Loucy (cell line): ENCODE results near the gene SLFN11.

Experiments
- H2AFZ ChIP-seq: fragments of 200-600 bp; sonication (generic); 2 replicates; pipeline ENCODE4 v1.6.0; 2016; ENCODE audit warnings: antibody characterized with exemption, mild to moderate bottlenecking, low read length, moderate library complexity
- H3F3A ChIP-seq: fragments of 200-600 bp; 2 replicates; pipeline ENCODE4 v1.6.0; 2016; ENCODE audit warnings: antibody characterized with exemption, low read depth, mild to moderate bottlenecking
- H3K27me3 ChIP-seq: fragments of 200-600 bp; sonication (generic); 2 replicates; pipeline ENCODE4 v1.6.1; 2014; ENCODE audit warnings: low read length, mild to moderate bottlenecking; ENCODE audit not compliant: insufficient read depth, poor library complexity, severe bottlenecking
- H3K36me3 ChIP-seq: fragments of 200-600 bp; sonication (generic); 2 replicates; pipeline ENCODE4 v1.6.1; 2016; ENCODE audit warnings: low read length; ENCODE audit not compliant: insufficient read depth
- H3K4me1 ChIP-seq: fragments of 200-600 bp; sonication (generic); 2 replicates; pipeline ENCODE4 v1.5.1; 2014; ENCODE audit warnings: low read length, mild to moderate bottlenecking; ENCODE audit not compliant: insufficient read depth, poor library complexity, severe bottlenecking
- H3K4me2 ChIP-seq: fragments of 200-600 bp; sonication (generic); 2 replicates; pipeline ENCODE4 v1.6.0; 2014; ENCODE audit warnings: antibody characterized with exemption, low read length, low read depth, mild to moderate bottlenecking; ENCODE audit not compliant: poor library complexity, severe bottlenecking
- H3K4me3 ChIP-seq: fragments of 200-600 bp; sonication (generic); 2 replicates; pipeline ENCODE4 v1.5.1; 2014; ENCODE audit warnings: low read length, mild to moderate bottlenecking, mixed read lengths; ENCODE audit not compliant: poor library complexity, severe bottlenecking
- H3K79me2 ChIP-seq: fragments of 200-600 bp; sonication (generic); 2 replicates; pipeline ENCODE4 v1.6.1; 2014; ENCODE audit warnings: low read length; ENCODE audit not compliant: insufficient read depth
- H3K9ac ChIP-seq: fragments of 200-600 bp; sonication (generic); 2 replicates; pipeline ENCODE4 v1.6.0; 2014; ENCODE audit warnings: mild to moderate bottlenecking, low read depth, low read length, moderate library complexity; ENCODE audit not compliant: poor library complexity, severe bottlenecking
- H3K9me2 ChIP-seq: fragments of 200-600 bp; sonication (generic); replicated peaks from 2 replicates; pipeline ENCODE4 v1.6.1; 2016; ENCODE audit warnings: low read depth, low read length, mixed read lengths
- H3K9me3 ChIP-seq: fragments of 200-600 bp; sonication (generic); 2 replicates; pipeline ENCODE4 v1.6.1; 2014; ENCODE audit warnings: mild to moderate bottlenecking, antibody characterized with exemption, low read length, low read depth; ENCODE audit not compliant: insufficient read depth
- H4K20me1 ChIP-seq: fragments of 200-600 bp; sonication (generic); 2 replicates; pipeline ENCODE4 v1.6.0; 2014; ENCODE audit warnings: antibody characterized with exemption, low read length, mild to moderate bottlenecking; ENCODE audit not compliant: insufficient read depth, poor library complexity, severe bottlenecking
- CTCF ChIP-seq: fragments of 200-600 bp; sonication (generic); conservative IDR thresholded peaks from 2 replicates; pipeline ENCODE4 v1.5.1; 2014; ENCODE audit warnings: mild to moderate bottlenecking, antibody characterized with exemption, low read length
- EZH2phosphoT487 ChIP-seq: fragments of 200-600 bp; IDR thresholded peaks from 2 replicates; pipeline ENCODE4 v1.6.1; 2018; ENCODE audit warnings: antibody characterized with exemption, mild to moderate bottlenecking, moderate library complexity, borderline replicate concordance

Gene SLFN11

GRCh38 chr17:35350493-35350892 is 22.9 kb downstream of the SLFN11 start:
- Histone ChIP-seq H3K4me3 (no peak overlapping the region), H3K9me2 (no peaks in the 10 kb centered on the region), H3K79me2 (0 out of 2 replicates have a peak, but pooled peaks cover 6% of the 10 kb centered on the region), H3K9ac (no peak overlapping the region), H3K4me1 (peaks cover 7% of the 10 kb centered on the region), H4K20me1 (peaks cover 24% of the 10 kb centered on the region), H3K4me2 (no peak overlapping the region), H3F3A (no peaks in the 10 kb centered on the region), H3K27me3 (no peaks in the 10 kb centered on the region), H3K9me3 (no peaks in the 10 kb centered on the region), H3K36me3 (peaks cover 49% of the 10 kb centered on the region; the same call in 1 of the 2 replicates), H2AFZ (no peak overlapping the region)
- no peak for TF ChIP-seq CTCF
- no peak for TF ChIP-seq EZH2phosphoT487

GRCh38 chr17:35345926-35346771 is 27.3 kb downstream of the SLFN11 start:
- peaks cover 7% of the 10 kb centered on the region for H3K4me1 ChIP-seq
- H3F3A ChIP-seq = no peaks in the 10 kb centered on the region
- no peak overlapping the region for H3K4me3 ChIP-seq
- H3K36me3 ChIP-seq = peaks cover 12% of the 10 kb centered on the region; the same call in 1 of the 2 replicates
- no peak overlapping the region for H3K4me2 ChIP-seq
- H3K27me3 ChIP-seq = no peaks in the 10 kb centered on the region
- peaks cover 5% of the 10 kb centered on the region for H4K20me1 ChIP-seq
- H3K9me2 ChIP-seq = no peaks in the 10 kb centered on the region
- TF ChIP-seq CTCF (no peak), EZH2phosphoT487 (no peak)
- no peak overlapping the region for H2AFZ ChIP-seq
- H3K9me3 ChIP-seq = 0 out of 2 replicates have a peak, but pooled peaks cover 5% of the 10 kb centered on the region
- no peak overlapping the region for H3K9ac ChIP-seq
- H3K79me2 ChIP-seq = no peaks in the 10 kb centered on the region

DNA sequence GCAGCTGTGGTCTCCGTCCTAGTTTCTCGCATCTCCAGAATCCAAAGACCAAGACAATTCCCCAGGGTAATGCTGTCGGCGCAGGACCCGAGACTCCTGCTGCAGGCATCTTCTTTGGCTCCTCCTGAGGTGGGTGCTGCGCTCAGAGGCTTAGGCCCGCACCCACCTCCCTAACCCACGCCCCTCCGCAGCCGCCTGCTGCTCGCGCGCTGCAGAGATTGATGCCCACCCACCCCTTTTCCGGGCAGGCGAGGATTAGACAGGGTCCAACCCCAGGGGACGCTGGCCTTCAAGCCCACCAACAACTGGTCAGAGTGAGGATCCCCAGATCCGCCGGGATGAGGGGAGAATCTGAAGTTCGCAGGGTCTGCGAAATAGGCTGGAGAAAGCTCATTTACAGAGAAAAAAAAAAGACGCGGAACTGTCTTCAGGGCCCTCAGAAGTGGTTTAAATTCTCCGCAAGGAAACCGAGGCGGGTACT is 27.9 kb downstream of the SLFN11 start:
- Histone ChIP-seq H3F3A (no peaks in the 10 kb centered on the region), H3K36me3 (peaks cover 7% of the 10 kb centered on the region; the same call in 1 of the 2 replicates), H3K9me3 (0 out of 2 replicates have a peak, but pooled peaks cover 5% of the 10 kb centered on the region), H4K20me1 (no peaks in the 10 kb centered on the region), H3K4me1 (peaks cover 7% of the 10 kb centered on the region), H3K79me2 (no peaks in the 10 kb centered on the region), H3K27me3 (no peaks in the 10 kb centered on the region), H3K4me3 (no peak overlapping the region), H3K9me2 (no peaks in the 10 kb centered on the region), H2AFZ (no peak overlapping the region), H3K4me2 (no peak overlapping the region), H3K9ac (no peak overlapping the region)
- TF ChIP-seq EZH2phosphoT487 (no peak), CTCF (no peak)
